Colonic mucosa (tissue), 4 donors: ENCODE results near the gene CALCOCO1. TPM values are rescaled to one million over a fixed set of nuclear protein-coding genes. Genes with fewer than 3 reads are reported as not detected.

Source experiments
- DNase-seq: peaks from one replicate; pipeline ENCODE4 v3.0.0-alpha.2; 2020
- H3K27ac ChIP-seq: fragments of 200-600 bp; one replicate; pipeline ENCODE4 v1.8.0; 2021
- H3K27me3 ChIP-seq: fragments of 200-600 bp; one replicate; pipeline ENCODE4 v1.8.0; 2021
- H3K36me3 ChIP-seq: fragments of 200-600 bp; one replicate; pipeline ENCODE4 v1.8.0; 2021
- H3K4me1 ChIP-seq: fragments of 200-600 bp; one replicate; pipeline ENCODE4 v1.8.0; 2021; ENCODE audit warnings: mild to moderate bottlenecking
- H3K4me3 ChIP-seq: fragments of 200-600 bp; one replicate; pipeline ENCODE4 v1.8.0; 2021
- H3K9ac ChIP-seq, 2 donors: one replicate each; pipeline ENCODE4 v1.7.0; 2013; ENCODE audit warnings: control low read depth in 2 of 2, low read depth in 2 of 2, low read length in 2 of 2
- H3K9me3 ChIP-seq: fragments of 200-600 bp; one replicate; pipeline ENCODE4 v1.8.0; 2021
- intact Hi-C: fragments of 100-400 bp; cut with DNase I; formaldehyde crosslinking; loops from one replicate; pipeline ENCODE4 v1.14.1; 2022
- total RNA-seq, 2 donors: library from RNA; stranded (reverse); fragmentation: NEBNext Ultra II Directional in 1 of 2; extraction: Animal tissue kit (Norgen Biotek cat#: 25700) in 1 of 2; gene quantifications; one replicate each; pipeline ENCODE4 v1.2.1, GENCODE V29; 2021
- TF ChIP-seq, protein P1 (sequence below): fragments of 200-600 bp; IDR thresholded peaks from one replicate; pipeline ENCODE4 v1.8.0; 2022; ENCODE audit warnings: antibody characterized with exemption, mild to moderate bottlenecking
- donor health status: healthy.
- donor health status: DM: no; HTN: no; CAD: no.
- donor health status: DM: no; HTN: no; CAD: no.

CALCOCO1 gene
- total RNA-seq, 2 donors from 2014 or later: 36.0 to 64.5 TPM

GRCh38 chr12:53751336-53752191 is 24.3 kb upstream of the CALCOCO1 start, which contains the start of gene CISTR:
CISTR (minus strand) TSS chr12:53751979.
- Histone ChIP-seq H3K9me3 (no peaks in the 10 kb centered on the region), H3K36me3 (no peaks in the 10 kb centered on the region), H3K27ac (no peak within 1 kb of the TSS), H3K9ac (peak within 1 kb of the TSS in 1 of 2 donors; percentile 47), H3K4me1 (peaks cover 8% of the 10 kb centered on the region), H3K4me3 (peak within 1 kb of the TSS; percentile 43), H3K27me3 (peaks cover 59% of the 10 kb centered on the region)
- TF ChIP-seq, protein P1, sequence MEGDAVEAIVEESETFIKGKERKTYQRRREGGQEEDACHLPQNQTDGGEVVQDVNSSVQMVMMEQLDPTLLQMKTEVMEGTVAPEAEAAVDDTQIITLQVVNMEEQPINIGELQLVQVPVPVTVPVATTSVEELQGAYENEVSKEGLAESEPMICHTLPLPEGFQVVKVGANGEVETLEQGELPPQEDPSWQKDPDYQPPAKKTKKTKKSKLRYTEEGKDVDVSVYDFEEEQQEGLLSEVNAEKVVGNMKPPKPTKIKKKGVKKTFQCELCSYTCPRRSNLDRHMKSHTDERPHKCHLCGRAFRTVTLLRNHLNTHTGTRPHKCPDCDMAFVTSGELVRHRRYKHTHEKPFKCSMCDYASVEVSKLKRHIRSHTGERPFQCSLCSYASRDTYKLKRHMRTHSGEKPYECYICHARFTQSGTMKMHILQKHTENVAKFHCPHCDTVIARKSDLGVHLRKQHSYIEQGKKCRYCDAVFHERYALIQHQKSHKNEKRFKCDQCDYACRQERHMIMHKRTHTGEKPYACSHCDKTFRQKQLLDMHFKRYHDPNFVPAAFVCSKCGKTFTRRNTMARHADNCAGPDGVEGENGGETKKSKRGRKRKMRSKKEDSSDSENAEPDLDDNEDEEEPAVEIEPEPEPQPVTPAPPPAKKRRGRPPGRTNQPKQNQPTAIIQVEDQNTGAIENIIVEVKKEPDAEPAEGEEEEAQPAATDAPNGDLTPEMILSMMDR: no peak
- no peak for DNase-seq
- intact Hi-C loops: no loop called here

DNA sequence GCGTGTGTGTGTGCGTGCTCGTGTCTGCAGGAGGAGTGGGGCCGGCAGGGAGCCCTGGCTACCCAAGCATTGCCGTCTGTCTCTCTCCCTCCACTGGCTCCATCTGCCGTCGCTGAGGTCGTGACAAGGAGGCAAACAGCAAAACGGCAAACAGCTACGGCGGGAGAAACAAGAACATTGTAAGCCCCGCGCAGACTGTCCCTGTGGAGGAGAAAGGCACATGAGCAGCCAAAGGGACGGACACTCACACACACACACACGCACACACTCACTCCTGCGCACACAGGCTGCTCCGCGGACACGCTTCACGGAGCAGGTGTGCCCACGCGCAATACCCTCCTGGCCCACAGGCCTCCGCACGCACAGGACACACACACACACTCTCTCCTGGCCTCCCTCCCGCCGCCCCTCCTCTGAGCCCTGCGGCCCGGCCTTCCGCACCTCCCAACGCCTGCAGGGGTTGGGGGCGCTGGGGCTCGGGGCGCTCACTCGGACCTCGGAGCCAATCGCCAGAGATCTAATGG is 23.6 kb upstream of the CALCOCO1 start:
- Histone ChIP-seq H3K9ac (no peak overlapping the region), H3K27ac (no peak overlapping the region), H3K4me3 (peak overlapping the region; percentile 43), H3K36me3 (no peaks in the 10 kb centered on the region), H3K4me1 (peaks cover 8% of the 10 kb centered on the region), H3K9me3 (no peaks in the 10 kb centered on the region), H3K27me3 (peaks cover 58% of the 10 kb centered on the region)
- TF ChIP-seq, protein P1: no peak
- DNase-seq: no peak
- intact Hi-C loops: no loop called here

DNA sequence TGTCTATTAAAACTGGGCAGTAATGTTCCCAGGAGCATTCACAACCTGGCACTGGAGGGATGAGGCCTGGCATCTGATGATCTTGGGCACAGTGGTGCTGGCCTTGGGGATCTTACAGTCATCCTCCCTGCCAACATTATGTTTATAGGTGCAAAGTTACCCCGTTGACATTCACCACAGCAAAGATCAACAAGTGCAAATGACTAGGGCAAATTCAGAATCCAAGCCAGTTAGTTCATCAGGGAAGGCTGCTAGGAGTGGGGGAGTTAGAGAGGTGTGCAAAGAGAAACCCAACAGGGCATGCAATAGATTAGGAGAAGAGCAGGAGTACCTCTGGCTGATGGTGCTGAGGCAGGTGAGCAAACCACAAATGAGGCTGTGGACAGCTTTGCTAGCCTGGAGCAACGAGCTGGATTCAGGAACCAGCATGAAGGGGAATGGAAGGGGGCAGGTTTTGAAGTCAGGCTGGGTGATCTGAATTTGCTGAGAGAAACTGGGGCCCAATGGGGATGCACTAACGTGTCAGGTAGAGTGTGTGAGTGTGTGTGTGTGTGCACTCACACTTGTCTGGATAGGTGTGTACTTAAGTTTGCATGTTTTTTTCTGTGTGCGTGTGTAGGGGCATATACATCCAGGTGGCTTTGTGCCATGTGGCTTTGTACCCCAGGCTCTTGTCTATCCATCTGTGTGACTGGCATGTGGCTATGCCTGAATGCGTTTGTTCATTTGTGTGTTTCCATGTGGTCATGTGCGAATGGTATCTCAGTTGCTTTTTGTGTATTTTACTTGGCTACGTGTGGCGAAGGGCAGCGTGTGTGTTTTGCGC is 22.9 kb upstream of the CALCOCO1 start:
- TF ChIP-seq, protein P1: no peak
- Histone ChIP-seq H3K27ac (no peak overlapping the region), H3K4me1 (peaks cover 8% of the 10 kb centered on the region), H3K9ac (no peak overlapping the region), H3K36me3 (no peaks in the 10 kb centered on the region), H3K9me3 (no peaks in the 10 kb centered on the region), H3K27me3 (peaks cover 56% of the 10 kb centered on the region), H3K4me3 (no peak overlapping the region)
- DNase-seq: no peak
- intact Hi-C loops: no loop called here

DNA sequence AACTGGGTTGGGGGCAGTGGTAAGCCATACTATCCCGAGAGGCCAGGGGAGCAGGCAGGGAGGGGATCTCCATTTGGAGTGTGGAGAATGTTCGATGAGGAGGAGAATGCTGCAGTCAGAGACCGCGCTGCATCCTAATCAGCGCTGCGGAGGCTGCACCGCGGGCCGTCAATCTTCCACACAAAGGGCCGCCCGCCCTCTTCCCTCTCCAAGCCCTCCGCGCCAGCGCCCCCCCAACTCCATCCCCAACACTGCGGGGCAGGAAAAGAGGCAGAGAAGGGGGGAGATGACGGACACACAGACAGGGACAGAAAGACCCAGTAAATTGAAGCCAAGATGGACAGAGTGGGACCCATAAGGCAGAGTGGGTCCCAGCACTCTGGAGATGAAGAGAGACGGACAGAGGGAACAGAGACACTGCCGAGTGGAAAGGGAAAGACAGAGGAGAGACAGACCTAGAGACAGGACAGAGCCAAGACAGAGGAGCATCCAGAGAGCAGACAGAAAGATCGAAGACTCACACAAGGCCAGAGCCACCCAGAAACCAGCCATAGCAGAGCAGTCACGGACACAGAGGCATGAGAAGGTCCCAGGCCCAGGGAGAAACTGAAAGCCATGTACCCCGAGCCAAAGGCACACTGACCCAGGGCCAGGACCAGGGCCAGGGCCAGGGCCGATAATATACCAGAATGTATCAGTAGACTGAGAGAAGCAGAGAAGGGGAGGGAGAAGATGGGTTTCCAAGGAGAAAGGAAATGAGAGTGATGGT is 21.0 kb upstream of the CALCOCO1 start:
- intact Hi-C loops: no loop called here
- DNase-seq: no peak
- H3K27ac ChIP-seq: no peak overlapping the region
- H3K4me1 ChIP-seq: peaks cover 8% of the 10 kb centered on the region
- H3K9me3 ChIP-seq: no peaks in the 10 kb centered on the region
- TF ChIP-seq, protein P1: no peak
- H3K4me3 ChIP-seq: no peak overlapping the region
- H3K9ac ChIP-seq: no peak overlapping the region
- no peaks in the 10 kb centered on the region for H3K36me3 ChIP-seq
- peaks cover 59% of the 10 kb centered on the region for H3K27me3 ChIP-seq

DNA sequence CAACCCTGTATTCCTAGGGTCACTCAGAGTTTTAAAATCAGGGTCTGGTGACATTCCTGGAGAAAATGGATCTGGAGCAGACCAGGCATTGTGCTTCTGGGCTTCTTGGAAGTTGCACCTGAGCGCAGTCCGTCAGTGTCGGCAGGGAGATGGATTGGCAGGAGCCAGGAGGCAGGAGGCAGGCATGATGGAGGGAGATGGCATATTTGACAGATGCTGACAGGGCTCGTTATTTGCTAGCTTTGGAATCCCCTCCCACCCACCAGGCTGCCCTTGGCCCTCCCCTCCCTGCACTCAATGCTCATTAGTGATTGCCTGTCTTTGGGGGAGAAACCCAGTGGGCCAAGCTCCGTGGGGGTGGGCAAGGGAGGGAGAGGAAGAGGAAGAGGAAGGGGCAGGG is 19.8 kb upstream of the CALCOCO1 start:
- H3K9ac ChIP-seq: no peak overlapping the region
- H3K27me3 ChIP-seq: peaks cover 62% of the 10 kb centered on the region
- TF ChIP-seq, protein P1: no peak
- no peaks in the 10 kb centered on the region for H3K36me3 ChIP-seq
- no peak overlapping the region for H3K27ac ChIP-seq
- no peak for DNase-seq
- H3K4me1 ChIP-seq: peaks cover 8% of the 10 kb centered on the region
- H3K4me3 ChIP-seq: no peak overlapping the region
- intact Hi-C loops: no loop called here
- H3K9me3 ChIP-seq: no peaks in the 10 kb centered on the region
